Right forelimb (tissue), 1 donor: ENCODE results near the gene GPR82.

Source experiments
- DNase-seq: peaks from one replicate; pipeline ENCODE4 v3.0.0-alpha.2; 2018

The GPR82 gene

GRCh38 chrX:41720125-41720779, 3.7 kb upstream of the GPR82 start:
- DNase-seq: no peak

- no peak for DNase-seq
Measured at GRCh38 chrX:41721590-41721989, 2.4 kb upstream of the GPR82 start.

- DNase-seq: no peak
Measured at GRCh38 chrX:41722214-41722613, 1.8 kb upstream of the GPR82 start.

GRCh38 chrX:41722816-41723618, 964 bp upstream of the GPR82 start:
- DNase-seq: no peak

GRCh38 chrX:41728125-41728524, 4.1 kb downstream of the GPR82 start:
- no peak for DNase-seq

GRCh38 chrX:41730081-41730480, 6.1 kb downstream of the GPR82 start:
- DNase-seq: no peak

GRCh38 chrX:41732260-41732659, 8.3 kb downstream of the GPR82 start:
- no peak for DNase-seq

GRCh38 chrX:41733939-41734338, 10.0 kb downstream of the GPR82 start:
- no peak for DNase-seq

- no peak for DNase-seq
Measured at GRCh38 chrX:41734530-41734929, 10.5 kb downstream of the GPR82 start.

- no peak for DNase-seq
Measured at GRCh38 chrX:41737065-41737464, 13.1 kb downstream of the GPR82 start.

GRCh38 chrX:41739871-41740270, 15.9 kb downstream of the GPR82 start:
- DNase-seq: no peak

GRCh38 chrX:41750716-41751115, 26.7 kb downstream of the GPR82 start:
- no peak for DNase-seq

- no peak for DNase-seq
Measured at GRCh38 chrX:41758401-41758800, 34.4 kb downstream of the GPR82 start.

- no peak for DNase-seq
Measured at GRCh38 chrX:41759817-41760216, 35.8 kb downstream of the GPR82 start.

GRCh38 chrX:41761169-41761568, 37.2 kb downstream of the GPR82 start:
- DNase-seq: no peak

GRCh38 chrX:41761702-41762101, 37.7 kb downstream of the GPR82 start:
- no peak for DNase-seq

- no peak for DNase-seq
Measured at GRCh38 chrX:41779030-41779564, 55.1 kb downstream of the GPR82 start.
